GM23338 (cell line): ENCODE measurements around the gene LURAP1L. TPM values are rescaled to one million over a fixed set of nuclear protein-coding genes. Genes with fewer than 3 reads are reported as not detected.

Source experiments
- ATAC-seq: fragments of 200-7000 bp; cut with Tn5 transposase; 3 replicates; pipeline ENCODE4 v1.9.1; 2020
- DNase-seq: peaks from one replicate; pipeline ENCODE4 v3.0.0-alpha.2; 2015; ENCODE audit warnings: low spot score
- H2AFZ ChIP-seq: fragments of 200-600 bp; sonication (generic); 2 replicates; pipeline ENCODE4 v1.8.0; 2016; ENCODE audit warnings: antibody characterized with exemption, mild to moderate bottlenecking, moderate library complexity
- H3F3A ChIP-seq: fragments of 200-600 bp; sonication (generic); replicated peaks from 2 replicates; pipeline ENCODE4 v1.8.0; 2017; ENCODE audit warnings: antibody characterized with exemption, mixed run types, low read depth
- H3K27ac ChIP-seq: fragments of 200-600 bp; sonication (generic); 2 replicates; pipeline ENCODE4 v1.6.1; 2016; ENCODE audit warnings: low read depth
- H3K27me3 ChIP-seq: fragments of 200-600 bp; sonication (generic); 2 replicates; pipeline ENCODE4 v1.8.0; 2016; ENCODE audit warnings: mild to moderate bottlenecking, mixed run types, moderate library complexity; ENCODE audit not compliant: insufficient read depth
- H3K36me3 ChIP-seq: fragments of 200-600 bp; sonication (generic); 2 replicates; pipeline ENCODE4 v1.8.0; 2016; ENCODE audit warnings: mild to moderate bottlenecking; ENCODE audit not compliant: insufficient read depth
- H3K4me1 ChIP-seq: fragments of 200-600 bp; sonication (generic); 2 replicates; pipeline ENCODE4 v1.8.0; 2016; ENCODE audit warnings: mild to moderate bottlenecking, moderate library complexity; ENCODE audit not compliant: insufficient read depth
- H3K4me2 ChIP-seq: fragments of 200-600 bp; sonication (generic); 2 replicates; pipeline ENCODE4 v1.7.1; 2017; ENCODE audit warnings: mixed run types
- H3K4me3 ChIP-seq: fragments of 200-600 bp; sonication (generic); 2 replicates; pipeline ENCODE4 v1.6.1; 2016; ENCODE audit warnings: mixed run types
- H3K79me2 ChIP-seq: fragments of 200-600 bp; sonication (generic); replicated peaks from 2 replicates; pipeline ENCODE4 v1.8.0; 2017; ENCODE audit warnings: mild to moderate bottlenecking; ENCODE audit not compliant: insufficient read depth
- H3K9me2 ChIP-seq: fragments of 200-600 bp; sonication (generic); 2 replicates; pipeline ENCODE4 v1.8.0; 2017; ENCODE audit not compliant: insufficient read depth
- H4K20me1 ChIP-seq: fragments of 200-600 bp; sonication (generic); replicated peaks from 2 replicates; pipeline ENCODE4 v1.8.0; 2017; ENCODE audit warnings: mild to moderate bottlenecking; ENCODE audit not compliant: insufficient read depth
- H3K27ac Mint-ChIP-seq: 2 replicates; pipeline ENCODE4 v1.8.0; 2020; ENCODE audit warnings: inconsistent platforms, mild to moderate bottlenecking, moderate library complexity, mixed read lengths
- H3K27me3 Mint-ChIP-seq: 3 replicates; pipeline ENCODE4 v1.8.0; 2022; ENCODE audit warnings: low read depth, mild to moderate bottlenecking, moderate library complexity, mixed read lengths, inconsistent platforms; ENCODE audit not compliant: insufficient read depth, poor library complexity
- H3K36me3 Mint-ChIP-seq: 3 replicates; pipeline ENCODE4 v1.8.0; 2021; ENCODE audit warnings: low read depth, mild to moderate bottlenecking, inconsistent platforms, moderate library complexity, mixed read lengths
- H3K4me1 Mint-ChIP-seq: 3 replicates; pipeline ENCODE4 v1.8.0; 2020; ENCODE audit warnings: mild to moderate bottlenecking, inconsistent platforms, mixed read lengths
- H3K4me3 Mint-ChIP-seq: 3 replicates; pipeline ENCODE4 v1.8.0; 2021; ENCODE audit warnings: moderate library complexity, mild to moderate bottlenecking, inconsistent platforms, mixed read lengths
- H3K9me3 Mint-ChIP-seq: 3 replicates; pipeline ENCODE4 v1.8.0; 2020; ENCODE audit warnings: moderate library complexity, mild to moderate bottlenecking, inconsistent platforms, mixed read lengths
- CTCF ChIP-seq, 2 experiments: fragments of 200-600 bp in 1 of 2; sonication (generic) in 1 of 2; conservative IDR thresholded peaks; 2 replicates each; pipeline versions ENCODE4 v1.5.1 to v1.6.1; 2016 to 2017; ENCODE audit warnings: antibody characterized with exemption in 2 of 2, low read depth in 2 of 2, mild to moderate bottlenecking in 2 of 2, moderate library complexity in 1 of 2
- EZH2 ChIP-seq: fragments of 200-600 bp; sonication (generic); IDR thresholded peaks from one replicate; pipeline ENCODE4 v1.8.0; 2017; ENCODE audit warnings: antibody characterized with exemption, mild to moderate bottlenecking, low read depth; ENCODE audit not compliant: unreplicated experiment
- EZH2phosphoT487 ChIP-seq: fragments of 200-600 bp; sonication (generic); IDR thresholded peaks from one replicate; pipeline ENCODE4 v1.8.1; 2018; ENCODE audit warnings: antibody characterized with exemption; ENCODE audit not compliant: unreplicated experiment
- JUNB ChIP-seq: IDR thresholded peaks from one replicate; pipeline ENCODE4 v1.6.1; 2016; ENCODE audit warnings: antibody characterized with exemption; ENCODE audit not compliant: unreplicated experiment
- NANOG ChIP-seq: IDR thresholded peaks from 2 replicates; pipeline ENCODE4 v1.6.1; 2016; ENCODE audit warnings: antibody characterized with exemption, borderline replicate concordance
- REST ChIP-seq: IDR thresholded peaks from one replicate; pipeline ENCODE4 v1.6.1; 2018; ENCODE audit warnings: antibody characterized with exemption; ENCODE audit not compliant: unreplicated experiment
- STAT1 ChIP-seq: IDR thresholded peaks from one replicate; pipeline ENCODE4 v1.6.1; 2016; ENCODE audit warnings: antibody characterized with exemption; ENCODE audit not compliant: unreplicated experiment
- ZNF114 ChIP-seq: fragments of 250-450 bp; sonication (Bioruptor Pico); IDR thresholded peaks from 2 replicates; pipeline ENCODE4 v1.5.0; 2020; ENCODE audit warnings: mild to moderate bottlenecking, moderate library complexity
- ZNF331 ChIP-seq: fragments of 250-450 bp; sonication (Bioruptor Pico); IDR thresholded peaks from 2 replicates; pipeline ENCODE4 v1.5.0; 2020; ENCODE audit warnings: low read depth, mild to moderate bottlenecking, moderate library complexity
- polyA plus RNA-seq: library from polyadenylated mRNA; unstranded; fragments of >200 nt; fragmentation: Nextera tagmentation; extraction: Ambion mirVana; gene quantifications from 2 replicates; pipeline ENCODE4 v1.2.1, GENCODE V29; 2016
- total RNA-seq: library from RNA; depleted of rRNA; stranded (reverse); fragments of >200 nt; shearing (Covaris generic); gene quantifications from 2 replicates; pipeline ENCODE4 v1.2.3, GENCODE V29; 2014

LURAP1L gene
- total and polyA plus RNA-seq, 2 experiments from 2014 or later, result 1.2 to 1.6 TPM

GRCh38 chr9:12783767-12784460 lies 9.1 kb downstream of the LURAP1L start:
- H3K4me2 ChIP-seq, result no peak overlapping the region
- Mint-ChIP-seq H3K27me3 (peaks cover 5% of the 10 kb centered on the region), H3K4me1 (no peaks in the 10 kb centered on the region; the same call in 2 of the 3 replicates), H3K4me3 (no peak overlapping the region), H3K9me3 (no peaks in the 10 kb centered on the region), H3K27ac (no peak overlapping the region; the same call in 1 of the 2 replicates), H3K36me3 (no peaks in the 10 kb centered on the region)
- no peak overlapping the region for H2AFZ ChIP-seq
- TF ChIP-seq STAT1 (no peak), EZH2 (no peak), REST (no peak), JUNB (no peak), ZNF331 (CRISPR knock-in tag) (no peak), EZH2phosphoT487 (no peak), ZNF114 (no peak), NANOG (no peak), CTCF (conservative IDR thresholded peaks at IDR 0.05; ENCODE audit: low read depth in 2 of 2) (no peak)
- no peaks in the 10 kb centered on the region for H3K27me3 ChIP-seq
- no peak overlapping the region for H3K27ac ChIP-seq
- no peaks in the 10 kb centered on the region for H3K36me3 ChIP-seq
- H3K4me3 ChIP-seq, result no peak overlapping the region
- H3K4me1 ChIP-seq, result no peaks in the 10 kb centered on the region
- H4K20me1 ChIP-seq, result no peaks in the 10 kb centered on the region
- H3K79me2 ChIP-seq, result no peaks in the 10 kb centered on the region
- H3F3A ChIP-seq, result no peaks in the 10 kb centered on the region
- DNase-seq (no peak), ATAC-seq (no peak)
- H3K9me2 ChIP-seq, result no peaks in the 10 kb centered on the region
